GM12878 (cell line): ENCODE results near the gene MUC5AC. TPM values are rescaled to one million over a fixed set of nuclear protein-coding genes. Genes with fewer than 3 reads are reported as not detected.
"Not testable (repeated sequence)": the region's sequence is repeated elsewhere in the genome, so short reads cannot be mapped to it uniquely, and the experiment has no call there.

Source experiments
- ATAC-seq: fragments of 200-7000 bp; cut with Tn5 transposase; 3 replicates; pipeline ENCODE4 v1.9.1; 2020; ENCODE audit warnings: mild to moderate bottlenecking, moderate library complexity
- BruUV-seq: library from RNA; stranded (reverse); fragments of 400-500 nt; replicated peaks from 2 replicates; lab custom pipeline; 2021; lab: Mats Ljungman, UMichigan
- CTCF ChIA-PET: fragments of 300-600 bp; sonication (Branson Sonifier 250); formaldehyde crosslinking; extraction: SDS; loops from one replicate; lab custom pipeline; 2021; ENCODE audit warnings: inconsistent platforms; lab: Yijun Ruan, JAX
- POLR2A ChIA-PET: fragments of 350-600 bp; formaldehyde crosslinking; extraction: SDS; loops from one replicate; lab custom pipeline; 2021; ENCODE audit warnings: inconsistent platforms; lab: Charles Lee
- RAD21 ChIA-PET: fragments of 300-600 bp; sonication (Branson Sonifier 250); formaldehyde crosslinking; loops from one replicate; lab custom pipeline; 2023; ENCODE audit warnings: antibody characterized with exemption; ENCODE audit not compliant: unreplicated experiment; lab: Charles Lee
- SMC1A ChIA-PET: fragments of 300-600 bp; sonication (Branson Sonifier 250); formaldehyde crosslinking; loops from one replicate; lab custom pipeline; 2023; ENCODE audit not compliant: unreplicated experiment, uncharacterized antibody; lab: Charles Lee
- DNase-seq: peaks from one replicate; pipeline ENCODE4 v3.0.0-alpha.2; 2011; ENCODE audit warnings: low read depth, low spot score
- FAIRE-seq: peaks from 3 replicates; lab custom pipeline; 2011; peaks lifted over from hg19 to GRCh38; lab: Jason Lieb, UNC
- H2AFZ ChIP-seq: 2 replicates; pipeline ENCODE4 v1.6.0; 2011; ENCODE audit warnings: low read depth, low read length, control low read depth; ENCODE audit not compliant: control insufficient read depth
- H3K27ac ChIP-seq: 2 replicates; pipeline ENCODE4 v1.5.1; 2011; ENCODE audit warnings: control low read depth; ENCODE audit not compliant: control insufficient read depth, insufficient read depth
- H3K27me3 ChIP-seq, 2 experiments: replicated peaks in 1 of 2; 2 replicates each; pipeline versions ENCODE4 v1.6.0 to v1.6.1; 2011; ENCODE audit warnings: low read length in 1 of 2; ENCODE audit not compliant: control insufficient read depth in 2 of 2, insufficient read depth in 2 of 2
- H3K36me3 ChIP-seq, 2 experiments: 2 replicates each; pipeline ENCODE4 v1.5.1; 2011; ENCODE audit warnings: low read length in 1 of 2; ENCODE audit not compliant: control insufficient read depth in 2 of 2, insufficient read depth in 2 of 2
- H3K4me1 ChIP-seq: 2 replicates; pipeline ENCODE4 v1.6.1; 2011; ENCODE audit warnings: mild to moderate bottlenecking, low read length, moderate library complexity, mixed read lengths; ENCODE audit not compliant: control insufficient read depth, insufficient read depth
- H3K4me2 ChIP-seq: 2 replicates; pipeline ENCODE4 v1.6.0; 2011; ENCODE audit warnings: control low read depth; ENCODE audit not compliant: control insufficient read depth, insufficient read depth
- H3K4me3 ChIP-seq: fragments of 200-600 bp; sonication (generic); 2 replicates; pipeline ENCODE4 v1.5.1; 2016
- H3K79me2 ChIP-seq: 2 replicates; pipeline ENCODE4 v1.6.0; 2011; ENCODE audit warnings: low read length; ENCODE audit not compliant: control insufficient read depth, insufficient read depth
- H3K9ac ChIP-seq: 2 replicates; pipeline ENCODE4 v1.8.0; 2011; ENCODE audit warnings: low read length, control low read depth, mixed read lengths; ENCODE audit not compliant: control insufficient read depth, insufficient read depth
- H3K9me3 ChIP-seq: replicated peaks from 3 replicates; pipeline ENCODE4 v1.5.1; 2011; ENCODE audit warnings: mild to moderate bottlenecking, low read length; ENCODE audit not compliant: control insufficient read depth, insufficient read depth
- H4K20me1 ChIP-seq: 2 replicates; pipeline ENCODE4 v1.6.0; 2011; ENCODE audit not compliant: control insufficient read depth, insufficient read depth
- CBX3 ChIP-seq: fragments of 200-600 bp; sonication (generic); IDR thresholded peaks from 2 replicates; pipeline ENCODE4 v1.6.1; 2016; ENCODE audit warnings: low read depth, borderline replicate concordance
- PRDM15 ChIP-seq: fragments of 450-650 bp; formaldehyde crosslinking; IDR thresholded peaks from 2 replicates; pipeline ENCODE4 v1.4.0; 2020; ENCODE audit warnings: mild to moderate bottlenecking, moderate library complexity
- RUNX3 ChIP-seq: IDR thresholded peaks from 2 replicates; pipeline ENCODE4 v1.6.1; 2012; ENCODE audit warnings: low read length, inconsistent platforms
- SMARCA5 ChIP-seq: fragments of 450-650 bp; IDR thresholded peaks from 2 replicates; pipeline ENCODE4 v1.6.1; 2017; ENCODE audit warnings: mild to moderate bottlenecking
- STAT1 ChIP-seq: fragments of 450-650 bp; conservative IDR thresholded peaks from 2 replicates; pipeline ENCODE4 v1.6.1; 2014; ENCODE audit warnings: antibody characterized with exemption, mild to moderate bottlenecking
- WGBS: methylation state at CpG from one replicate; pipeline ENCODE4 v1.1.6; 2016; ENCODE audit warnings: low lambda C conversion rate; ENCODE audit not compliant: insufficient replicate concordance, insufficient coverage; ENCODE audit errors: missing lambda C conversion rate; 5-methylcytosine and 5-hydroxymethylcytosine counted together
- in situ Hi-C: fragments of 300-500 bp; cut with MboI; formaldehyde crosslinking; loops from 9 replicates; pipeline ENCODE4 v1.14.3; 2018; ENCODE audit warnings: mixed read lengths
- intact Hi-C: fragments of 100-400 bp; cut with micrococcal nuclease; formaldehyde crosslinking; loops from one replicate; pipeline ENCODE4 v1.14.2; 2022; ENCODE audit not compliant: unreplicated experiment
- polyA plus RNA-seq, 11 experiments: library from polyadenylated mRNA; depleted of rRNA in 4 of 11; unstranded in 6 of 11; stranded (reverse) in 5 of 11; fragments of >200 nt; fragmentation: Nextera tagmentation in 4 of 11; fragmentation: Illumina TruSeq in 1 of 11; extraction: Ambion mirVana in 4 of 11; extraction: Trizol in 1 of 11; gene quantifications; 1 replicate in 1 of 11; 2 replicates in 10 of 11; pipeline versions ENCODE4 v1.2.1 to v1.2.3, GENCODE V29; 2011 to 2016; ENCODE audit warnings: inconsistent platforms in 2 of 11, missing spikeins in 2 of 11, low read depth in 1 of 11
- total RNA-seq, 4 experiments: library from RNA; depleted of rRNA in 3 of 4; stranded (reverse); fragments of >200 nt in 3 of 4; fragmentation: Illumina TruSeq in 1 of 4; extraction: Trizol in 1 of 4; gene quantifications; 2 replicates each; pipeline versions ENCODE4 v1.2.1 to v1.2.3, GENCODE V29; 2013 to 2021

Gene MUC5AC
- total and polyA plus RNA-seq, 10 of the 15 experiments (the other 5 are each of a cell fraction or from before 2014, with no cell fraction given) = under 0.01 to 0.01 TPM; not detected in 8

- TF ChIP-seq PRDM15 (CRISPR knock-in tag) (no peak), SMARCA5 (no peak), CBX3 (no peak), STAT1 (no peak), RUNX3 (no peak)
These were observed 3.7 kb upstream of the MUC5AC start (continued) for GRCh38 chr11:1153951-1154493.

GRCh38 chr11:1154656-1155055 lies 3.1 kb upstream of the MUC5AC start:
- H3K36me3 ChIP-seq, SMC1A ChIA-PET, intact Hi-C loops, FAIRE-seq, RAD21 ChIA-PET, H3K4me2 ChIP-seq, in situ Hi-C loops, CTCF ChIA-PET, H3K27me3 ChIP-seq, ATAC-seq, H3K4me3 ChIP-seq, H3K9me3 ChIP-seq, H3K79me2 ChIP-seq, H3K27ac ChIP-seq, H3K9ac ChIP-seq, H4K20me1 ChIP-seq, DNase-seq, H2AFZ ChIP-seq, POLR2A ChIA-PET, H3K4me1 ChIP-seq, BruUV-seq: not testable (repeated sequence)
- WGBS = no CpG with 5 or more reads among the region's 3 CpGs
